IPS DF 19.7 (cell line): ENCODE results near the gene XYLB.

Experiments
- DNase-seq: peaks from one replicate; pipeline ENCODE4 v3.0.0-alpha.2; 2013; ENCODE audit warnings: low read depth, low spot score

Gene XYLB

GRCh38 chr3:38323060-38323459, 23.5 kb upstream of the XYLB start:
- no peak for DNase-seq

- no peak for DNase-seq
Measured at GRCh38 chr3:38325256-38325655, 21.3 kb upstream of the XYLB start.

GRCh38 chr3:38327335-38328009, 19.1 kb upstream of the XYLB start:
- no peak for DNase-seq

- DNase-seq, result no peak
Measured at GRCh38 chr3:38331257-38332022, 15.1 kb upstream of the XYLB start.

- no peak for DNase-seq
Measured at GRCh38 chr3:38332201-38332600, 14.4 kb upstream of the XYLB start.

- no peak for DNase-seq
Measured at GRCh38 chr3:38334142-38335055, 12.2 kb upstream of the XYLB start.

GRCh38 chr3:38335263-38335662, 11.3 kb upstream of the XYLB start:
- DNase-seq, result no peak

GRCh38 chr3:38337703-38338102, 8.9 kb upstream of the XYLB start:
- no peak for DNase-seq

- no peak for DNase-seq
Measured at GRCh38 chr3:38343797-38344594, 2.6 kb upstream of the XYLB start.

- DNase-seq, result no peak
Measured at GRCh38 chr3:38345879-38346586, 552 bp upstream of the XYLB start.

GRCh38 chr3:38347421-38348200, 1.0 kb downstream of the XYLB start:
- no peak for DNase-seq

- no peak for DNase-seq
Measured at GRCh38 chr3:38348903-38349302, 2.3 kb downstream of the XYLB start.

- DNase-seq, result no peak
Measured at GRCh38 chr3:38349684-38350359, 3.2 kb downstream of the XYLB start.

GRCh38 chr3:38353151-38353550, 6.6 kb downstream of the XYLB start:
- no peak for DNase-seq

GRCh38 chr3:38354588-38355330, 8.2 kb downstream of the XYLB start:
- DNase-seq, result no peak

GRCh38 chr3:38359038-38359437, 12.5 kb downstream of the XYLB start:
- DNase-seq, result no peak

GRCh38 chr3:38360345-38360744, 13.8 kb downstream of the XYLB start:
- no peak for DNase-seq

GRCh38 chr3:38361496-38361895, 14.9 kb downstream of the XYLB start:
- no peak for DNase-seq

- DNase-seq, result no peak
Measured at GRCh38 chr3:38362825-38363224, 16.2 kb downstream of the XYLB start.
